Bronchial epithelial cell (primary cell): Measurements from ENCODE around the gene PRR19. TPM values are rescaled to one million over a fixed set of nuclear protein-coding genes. Genes with fewer than 3 reads are reported as not detected.
A peak's percentile ranks its signal among the peaks of the same experiment; 100 is the strongest.

Experiments used
- DNase-seq: peaks from one replicate; pipeline ENCODE4 v3.0.0-alpha.2; 2010; ENCODE audit warnings: low read depth
- FAIRE-seq: peaks from 2 replicates; lab custom pipeline; 2011; peaks lifted over from hg19 to GRCh38; lab: Jason Lieb, UNC
- H3K27me3 ChIP-seq: 2 replicates; pipeline ENCODE4 v1.5.1; 2011; ENCODE audit warnings: low read length; ENCODE audit not compliant: control insufficient read depth, insufficient read depth
- H3K36me3 ChIP-seq: 2 replicates; pipeline ENCODE4 v1.5.1; 2011; ENCODE audit warnings: low read length; ENCODE audit not compliant: control insufficient read depth, insufficient read depth
- H3K4me3 ChIP-seq: 2 replicates; pipeline ENCODE4 v1.5.1; 2011; ENCODE audit warnings: mild to moderate bottlenecking, low read depth, low read length, control low read depth
- CTCF ChIP-seq: IDR thresholded peaks from 2 replicates; pipeline ENCODE4 v1.5.1; 2011; ENCODE audit warnings: mild to moderate bottlenecking, moderate library complexity, low read length, control low read depth, inconsistent platforms; ENCODE audit not compliant: insufficient read depth, severe bottlenecking
- total RNA-seq: library from RNA; depleted of rRNA; stranded (reverse); fragments of >200 nt; gene quantifications from 2 replicates; pipeline ENCODE4 v1.2.1, GENCODE V29; 2014

Gene PRR19
- total RNA-seq, 1 donor from 2014 or later: not detected

- Histone ChIP-seq H3K36me3 (peaks cover 3% of the 10 kb centered on the region), H3K27me3 (no peaks in the 10 kb centered on the region), H3K4me3 (peak overlapping the region; percentile 46)
- no peak for DNase-seq
- TF ChIP-seq CTCF: no peak
- no peak for FAIRE-seq
Measured at GRCh38 chr19:42267644-42268141, 34.2 kb upstream of the PRR19 start.

- no peak for TF ChIP-seq CTCF
- Histone ChIP-seq H3K36me3 (peaks cover 5% of the 10 kb centered on the region), H3K4me3 (peak overlapping the region; percentile 46), H3K27me3 (no peaks in the 10 kb centered on the region)
- FAIRE-seq (no peak), DNase-seq (peak; percentile 98)
Measured at GRCh38 chr19:42268142-42268703, 33.7 kb upstream of the PRR19 start.

GRCh38 chr19:42268704-42269477, 33.0 kb upstream of the PRR19 start, which contains the start of gene CIC:
Gene CIC (plus strand): TSS chr19:42269252. CDS start chr19:42271784, 2,532 bp downstream.
- peak; percentile 100 for FAIRE-seq
- TF ChIP-seq CTCF: no peak

GRCh38 chr19:42269478-42270345, 32.2 kb upstream of the PRR19 start:
- no peak for DNase-seq
- H3K4me3 ChIP-seq: peak overlapping the region; percentile 52
- peaks cover 16% of the 10 kb centered on the region for H3K36me3 ChIP-seq
- TF ChIP-seq CTCF: no peak
- H3K27me3 ChIP-seq: no peaks in the 10 kb centered on the region
- FAIRE-seq: no peak

More at GRCh38 chr19:42268704-42269477, 33.0 kb upstream of the PRR19 start, which contains the start of gene CIC:
- peak; percentile 100 for DNase-seq
- Histone ChIP-seq H3K36me3 (peaks cover 11% of the 10 kb centered on the region), H3K27me3 (no peaks in the 10 kb centered on the region), H3K4me3 (peak within 1 kb of the TSS; percentile 52)

GRCh38 chr19:42270346-42271044, 31.4 kb upstream of the PRR19 start:
- peak overlapping the region; percentile 52 for H3K4me3 ChIP-seq
- DNase-seq (peak; percentile 92), FAIRE-seq (peak; percentile 97)
- peaks cover 17% of the 10 kb centered on the region for H3K36me3 ChIP-seq
- no peak for TF ChIP-seq CTCF
- no peaks in the 10 kb centered on the region for H3K27me3 ChIP-seq
